ENCODE data around the gene MED27. TPM values are rescaled to one million over a fixed set of nuclear protein-coding genes. Genes with fewer than 3 reads are reported as not detected.

The MED27 gene
- total RNA-seq, 1 donor from 2014 or later, result 28.2 TPM

DNA sequence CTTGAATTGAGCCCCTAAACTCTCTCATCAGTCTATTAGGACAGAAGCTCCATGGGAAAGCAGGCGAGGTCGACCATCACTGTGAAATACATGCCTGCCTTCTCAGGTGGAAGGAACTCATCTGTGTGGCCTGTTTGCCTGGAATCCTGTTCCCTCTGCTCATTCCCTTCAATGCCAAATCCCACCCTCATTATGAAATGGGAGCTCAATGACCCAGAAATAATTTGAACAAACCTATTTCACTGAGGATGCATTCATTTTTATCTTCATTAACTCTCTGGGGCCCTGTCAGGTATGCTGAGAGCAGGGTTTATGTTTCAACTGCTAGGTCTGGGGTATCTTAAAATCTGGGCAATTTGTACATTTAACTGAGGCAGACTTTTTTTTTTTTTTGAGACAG lies 142.2 kb downstream of the MED27 start:
- no peaks in the 10 kb centered on the region for H3K4me1 Mint-ChIP-seq (ENCODE audit: low read depth)
- H3K9me3 Mint-ChIP-seq (ENCODE audit: low read depth), result peaks cover 17% of the 10 kb centered on the region
- H3K27ac Mint-ChIP-seq (ENCODE audit: unreplicated experiment), result no peak overlapping the region
- H3K4me3 Mint-ChIP-seq (ENCODE audit: unreplicated experiment), result no peak overlapping the region
- TF ChIP-seq, protein P1, sequence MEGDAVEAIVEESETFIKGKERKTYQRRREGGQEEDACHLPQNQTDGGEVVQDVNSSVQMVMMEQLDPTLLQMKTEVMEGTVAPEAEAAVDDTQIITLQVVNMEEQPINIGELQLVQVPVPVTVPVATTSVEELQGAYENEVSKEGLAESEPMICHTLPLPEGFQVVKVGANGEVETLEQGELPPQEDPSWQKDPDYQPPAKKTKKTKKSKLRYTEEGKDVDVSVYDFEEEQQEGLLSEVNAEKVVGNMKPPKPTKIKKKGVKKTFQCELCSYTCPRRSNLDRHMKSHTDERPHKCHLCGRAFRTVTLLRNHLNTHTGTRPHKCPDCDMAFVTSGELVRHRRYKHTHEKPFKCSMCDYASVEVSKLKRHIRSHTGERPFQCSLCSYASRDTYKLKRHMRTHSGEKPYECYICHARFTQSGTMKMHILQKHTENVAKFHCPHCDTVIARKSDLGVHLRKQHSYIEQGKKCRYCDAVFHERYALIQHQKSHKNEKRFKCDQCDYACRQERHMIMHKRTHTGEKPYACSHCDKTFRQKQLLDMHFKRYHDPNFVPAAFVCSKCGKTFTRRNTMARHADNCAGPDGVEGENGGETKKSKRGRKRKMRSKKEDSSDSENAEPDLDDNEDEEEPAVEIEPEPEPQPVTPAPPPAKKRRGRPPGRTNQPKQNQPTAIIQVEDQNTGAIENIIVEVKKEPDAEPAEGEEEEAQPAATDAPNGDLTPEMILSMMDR (IDR thresholded peaks at IDR 0.05), result no peak
- DNase-seq (ENCODE audit: low spot score), result no peak
- H3K27me3 Mint-ChIP-seq (ENCODE audit: low read depth), result no peaks in the 10 kb centered on the region
- peaks cover 15% of the 10 kb centered on the region for H3K36me3 Mint-ChIP-seq (ENCODE audit: low read depth)

DNA sequence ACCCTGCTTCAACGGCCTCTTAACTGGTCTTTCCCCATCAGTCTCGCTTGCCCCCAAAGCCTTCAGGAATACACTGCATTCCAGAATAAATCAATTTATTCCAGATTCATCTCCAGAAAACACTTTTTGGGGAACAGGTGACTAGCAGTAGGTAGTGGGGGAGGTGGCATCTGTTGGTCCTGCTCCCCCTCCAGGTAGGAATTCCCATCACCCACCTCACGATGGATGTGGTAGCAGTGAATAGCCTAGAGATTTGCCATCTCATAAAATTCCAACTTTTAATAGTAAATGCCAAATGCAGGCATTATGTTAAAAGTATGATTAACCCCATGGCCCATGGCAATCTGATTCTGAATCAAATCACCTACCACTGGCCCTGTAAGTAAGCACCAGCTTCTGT lies 142.7 kb downstream of the MED27 start:
- no peak overlapping the region for H3K27ac Mint-ChIP-seq (ENCODE audit: unreplicated experiment)
- H3K9me3 Mint-ChIP-seq (ENCODE audit: low read depth), result peaks cover 17% of the 10 kb centered on the region
- no peaks in the 10 kb centered on the region for H3K27me3 Mint-ChIP-seq (ENCODE audit: low read depth)
- DNase-seq (ENCODE audit: low spot score), result no peak
- H3K4me3 Mint-ChIP-seq (ENCODE audit: unreplicated experiment), result no peak overlapping the region
- peaks cover 13% of the 10 kb centered on the region for H3K36me3 Mint-ChIP-seq (ENCODE audit: low read depth)
- no peaks in the 10 kb centered on the region for H3K4me1 Mint-ChIP-seq (ENCODE audit: low read depth)
- TF ChIP-seq, protein P1 (IDR thresholded peaks at IDR 0.05), result no peak

DNA sequence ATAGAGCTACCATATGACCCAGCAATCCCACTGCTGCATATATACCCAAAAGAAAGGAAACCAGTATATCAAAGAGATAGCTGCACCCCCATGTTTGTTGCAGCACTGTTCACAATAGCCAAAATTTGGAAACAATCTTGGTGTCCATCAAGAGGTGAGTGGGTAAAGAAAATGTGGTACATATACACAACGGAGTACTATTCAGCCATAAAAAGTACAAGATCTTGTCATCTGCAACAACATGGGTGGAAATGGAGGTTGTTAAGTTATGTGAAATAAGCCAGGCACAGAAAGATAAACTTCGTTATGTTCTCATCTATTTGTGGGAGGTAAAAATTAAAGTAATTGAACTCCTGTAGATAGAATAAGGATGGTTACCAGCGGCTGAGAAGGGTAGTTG lies 145.0 kb downstream of the MED27 start:
- TF ChIP-seq, protein P1 (IDR thresholded peaks at IDR 0.05), result no peak
- H3K36me3 Mint-ChIP-seq (ENCODE audit: low read depth), result peaks cover 13% of the 10 kb centered on the region
- no peak for DNase-seq (ENCODE audit: low spot score)
- H3K27ac Mint-ChIP-seq (ENCODE audit: unreplicated experiment), result no peak overlapping the region
- no peaks in the 10 kb centered on the region for H3K27me3 Mint-ChIP-seq (ENCODE audit: low read depth)
- H3K4me1 Mint-ChIP-seq (ENCODE audit: low read depth), result no peaks in the 10 kb centered on the region
- peaks cover 19% of the 10 kb centered on the region for H3K9me3 Mint-ChIP-seq (ENCODE audit: low read depth)
- no peak overlapping the region for H3K4me3 Mint-ChIP-seq (ENCODE audit: unreplicated experiment)

DNA sequence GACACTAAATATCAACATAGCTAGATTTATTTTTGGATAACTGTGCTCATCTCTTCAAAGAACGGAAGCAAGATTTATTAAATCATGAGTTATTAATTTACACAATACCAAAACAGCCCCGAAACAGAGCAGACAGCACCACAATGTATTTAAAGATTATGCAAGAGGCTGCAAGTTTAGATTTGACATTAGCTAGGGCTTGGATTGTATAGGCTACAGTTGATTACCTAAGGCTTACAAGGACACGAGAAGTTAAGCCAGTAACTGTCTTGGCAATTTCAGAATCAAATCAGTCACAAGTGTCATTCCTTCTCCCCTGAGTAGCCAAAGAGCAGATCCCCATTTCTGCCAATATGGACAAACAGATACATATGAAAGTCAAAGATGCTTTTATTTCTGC lies 152.6 kb downstream of the MED27 start:
- peaks cover 2% of the 10 kb centered on the region for H3K9me3 Mint-ChIP-seq (ENCODE audit: low read depth)
- TF ChIP-seq, protein P1 (IDR thresholded peaks at IDR 0.05), result no peak
- peaks cover 1% of the 10 kb centered on the region for H3K36me3 Mint-ChIP-seq (ENCODE audit: low read depth)
- H3K4me3 Mint-ChIP-seq (ENCODE audit: unreplicated experiment), result no peak overlapping the region
- DNase-seq (ENCODE audit: low spot score), result no peak
- H3K27me3 Mint-ChIP-seq (ENCODE audit: low read depth), result no peaks in the 10 kb centered on the region
- H3K4me1 Mint-ChIP-seq (ENCODE audit: low read depth), result peaks cover 20% of the 10 kb centered on the region
- no peak overlapping the region for H3K27ac Mint-ChIP-seq (ENCODE audit: unreplicated experiment)

DNA sequence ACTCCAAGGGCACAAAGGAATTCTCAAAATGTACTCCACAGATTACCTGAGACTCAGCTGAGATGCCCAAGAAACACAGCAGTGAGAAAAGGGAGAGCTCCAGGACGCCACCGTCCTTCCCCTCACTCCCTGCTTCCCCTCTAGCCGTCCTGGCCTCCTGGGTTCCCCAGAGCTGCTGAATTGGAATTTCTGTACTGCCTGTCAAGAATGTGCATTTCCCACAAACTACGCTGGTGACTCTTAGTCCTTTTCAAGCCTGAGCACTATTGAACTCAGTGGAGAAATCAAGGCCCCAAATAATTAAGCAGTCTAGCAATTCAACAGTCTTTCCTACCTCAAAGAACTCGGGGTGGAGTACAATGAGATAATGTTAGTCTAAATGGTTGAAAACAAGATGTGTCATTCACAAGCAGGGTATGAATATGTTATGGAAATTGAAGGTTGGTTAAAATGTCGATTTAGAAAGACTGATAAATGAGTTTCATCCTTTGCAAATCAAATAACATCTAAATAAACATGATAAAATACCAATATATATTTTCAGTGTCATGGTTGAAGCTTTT lies 153.2 kb downstream of the MED27 start:
- peaks cover under 1% of the 10 kb centered on the region for H3K9me3 Mint-ChIP-seq (ENCODE audit: low read depth)
- H3K4me1 Mint-ChIP-seq (ENCODE audit: low read depth), result peaks cover 20% of the 10 kb centered on the region
- H3K4me3 Mint-ChIP-seq (ENCODE audit: unreplicated experiment), result no peak overlapping the region
- TF ChIP-seq, protein P1 (IDR thresholded peaks at IDR 0.05), result no peak
- H3K27me3 Mint-ChIP-seq (ENCODE audit: low read depth), result no peaks in the 10 kb centered on the region
- DNase-seq (ENCODE audit: low spot score), result no peak
- no peak overlapping the region for H3K27ac Mint-ChIP-seq (ENCODE audit: unreplicated experiment)
- H3K36me3 Mint-ChIP-seq (ENCODE audit: low read depth), result peaks cover 1% of the 10 kb centered on the region

All from chondrocyte (in vitro differentiated cells).